Omental fat pad (tissue), 4 donors: ENCODE results near the gene PTPRM. TPM values are rescaled to one million over a fixed set of nuclear protein-coding genes. Genes with fewer than 3 reads are reported as not detected.

Source experiments
- ATAC-seq: fragments of 150-250 bp; one replicate; pipeline ENCODE4 v1.9.1; 2016; ENCODE audit warnings: mild to moderate bottlenecking, moderate library complexity; ENCODE audit not compliant: low FRiP score
- DNase-seq: peaks from one replicate; pipeline ENCODE4 v3.0.0-alpha.2; 2019; ENCODE audit warnings: low spot score
- CTCF ChIP-seq, 3 donors: fragments of 450-650 bp; IDR thresholded peaks; one replicate each; pipeline ENCODE4 v1.5.1; 2016 to 2017; ENCODE audit warnings: antibody characterized with exemption in 3 of 3, mild to moderate bottlenecking in 3 of 3, moderate library complexity in 2 of 3
- total RNA-seq, 4 donors: library from RNA; depleted of rRNA; stranded (reverse); fragments of >200 nt; gene quantifications; one replicate each; pipeline ENCODE4 v1.1.0, GENCODE V29; 2016

Gene PTPRM
- total RNA-seq, 4 donors from 2014 or later: 64.8 to 238 (median 144) TPM

- no peak for ATAC-seq
- DNase-seq: no peak
- TF ChIP-seq CTCF (IDR thresholded peaks at IDR 0.05): no peak
Observed at GRCh38 chr18:8241731-8242130, 674.6 kb downstream of the PTPRM start.

GRCh38 chr18:8242151-8242696, 675.1 kb downstream of the PTPRM start:
- TF ChIP-seq CTCF (IDR thresholded peaks at IDR 0.05): no peak
- ATAC-seq (no peak), DNase-seq (no peak)

- no peak for TF ChIP-seq CTCF (IDR thresholded peaks at IDR 0.05)
- no peak for ATAC-seq
Observed at GRCh38 chr18:8247700-8248099, 680.6 kb downstream of the PTPRM start.

GRCh38 chr18:8248576-8248975, 681.5 kb downstream of the PTPRM start:
- no peak for TF ChIP-seq CTCF (IDR thresholded peaks at IDR 0.05)
- DNase-seq: no peak
- ATAC-seq: no peak

More at GRCh38 chr18:8247700-8248099, 680.6 kb downstream of the PTPRM start:
- no peak for DNase-seq

GRCh38 chr18:8249811-8250210, 682.7 kb downstream of the PTPRM start:
- ATAC-seq: no peak
- no peak for DNase-seq
- TF ChIP-seq CTCF (IDR thresholded peaks at IDR 0.05): no peak

- TF ChIP-seq CTCF (IDR thresholded peaks at IDR 0.05): no peak
Observed at GRCh38 chr18:8252371-8252770, 685.3 kb downstream of the PTPRM start.

GRCh38 chr18:8253944-8254343, 686.8 kb downstream of the PTPRM start:
- ATAC-seq: no peak
- no peak for TF ChIP-seq CTCF (IDR thresholded peaks at IDR 0.05)
- no peak for DNase-seq

More at GRCh38 chr18:8252371-8252770, 685.3 kb downstream of the PTPRM start:
- ATAC-seq (no peak), DNase-seq (no peak)
